ENCODE measurements around the gene PCDHGA8. TPM values are rescaled to one million over a fixed set of nuclear protein-coding genes. Genes with fewer than 3 reads are reported as not detected.
"Not testable (repeated sequence)": the region's sequence is repeated elsewhere in the genome, so short reads cannot be mapped to it uniquely, and the experiment has no call there.

PCDHGA8 gene
- total and polyA plus RNA-seq, 2 donors (not counting 1 experiment from before 2014, with no cell fraction given) = 1.1 to 4.6 TPM

- H3K9ac ChIP-seq (ENCODE audit: insufficient read depth, low read length); H3K79me2 ChIP-seq (ENCODE audit: control insufficient read depth, insufficient read depth, low read length); H3K4me1 ChIP-seq (ENCODE audit: control insufficient read depth, extremely low read depth, insufficient read depth, low read length); H3K36me3 ChIP-seq (ENCODE audit: control insufficient read depth, insufficient read depth, low read length); H3K27me3 ChIP-seq (ENCODE audit: control insufficient read depth, insufficient read depth, low read length); H4K20me1 ChIP-seq (ENCODE audit: control insufficient read depth, extremely low read depth, insufficient read depth, low read length); H2AFZ ChIP-seq (ENCODE audit: low read length); H3K9me3 ChIP-seq (ENCODE audit: control insufficient read depth, insufficient read depth, low read depth, low read length): not testable (repeated sequence)
- Histone ChIP-seq H3K4me3 (replicated peaks in 1 of 4; ENCODE audit: control extremely low read depth in 1 of 4, insufficient read depth in 1 of 4, low read depth in 3 of 4, low read length in 4 of 4) (peak within 1 kb of the TSS; percentile 22 to 56 (median 39)), H3K4me2 (ENCODE audit: extremely low read depth, insufficient read depth, low read length) (peak within 1 kb of the TSS; percentile 23), H3K27ac (ENCODE audit: insufficient read depth, low read length) (peak within 1 kb of the TSS; percentile 50)
- TF ChIP-seq CTCF (conservative IDR thresholded peaks at IDR 0.05 in 1 of 2, IDR thresholded peaks at IDR 0.05 in 1 of 2; ENCODE audit: low read depth in 1 of 2, low read length in 2 of 2) = peak; percentile 54 to 60
- DNase-seq (ENCODE audit: low read depth in 2 of 2) = peak; percentile 50 to 65
Measured at GRCh38 chr5:141397756-141398551, 5.5 kb downstream of the PCDHGA8 start, which contains the start of gene PCDHGB5. TSS of gene PCDHGB5 (plus strand) at chr5:141397947. CDS start at chr5:141398128, 181 bp downstream.

GRCh38 chr5:141398608-141399007, 6.2 kb downstream of the PCDHGA8 start:
- Histone ChIP-seq H3K36me3 (ENCODE audit: control insufficient read depth, insufficient read depth, low read length) (no peaks in the 10 kb centered on the region), H4K20me1 (ENCODE audit: control insufficient read depth, extremely low read depth, insufficient read depth, low read length) (no peaks in the 10 kb centered on the region), H2AFZ (ENCODE audit: low read length) (no peak overlapping the region), H3K4me3 (replicated peaks in 1 of 4; ENCODE audit: control extremely low read depth in 1 of 4, insufficient read depth in 1 of 4, low read depth in 3 of 4, low read length in 4 of 4) (peak overlapping the region in 2 of 4 experiments; percentile 8 to 30), H3K27me3 (ENCODE audit: control insufficient read depth, insufficient read depth, low read length) (no peaks in the 10 kb centered on the region), H3K79me2 (ENCODE audit: control insufficient read depth, insufficient read depth, low read length) (no peaks in the 10 kb centered on the region), H3K9ac (ENCODE audit: insufficient read depth, low read length) (no peak overlapping the region), H3K4me2 (ENCODE audit: extremely low read depth, insufficient read depth, low read length) (peak overlapping the region; percentile 23), H3K27ac (ENCODE audit: insufficient read depth, low read length) (no peak overlapping the region), H3K9me3 (ENCODE audit: control insufficient read depth, insufficient read depth, low read depth, low read length) (peaks cover 5% of the 10 kb centered on the region), H3K4me1 (ENCODE audit: control insufficient read depth, extremely low read depth, insufficient read depth, low read length) (no peaks in the 10 kb centered on the region)
- TF ChIP-seq EZH2 (IDR thresholded peaks at IDR 0.05; ENCODE audit: low read length, missing control alignments) (no peak), CTCF (conservative IDR thresholded peaks at IDR 0.05 in 1 of 2, IDR thresholded peaks at IDR 0.05 in 1 of 2; ENCODE audit: low read depth in 1 of 2, low read length in 2 of 2) (no peak)
- DNase-seq (ENCODE audit: low read depth in 2 of 2) = no peak

GRCh38 chr5:141399555-141400258, 7.3 kb downstream of the PCDHGA8 start:
- Histone ChIP-seq H3K9ac (ENCODE audit: insufficient read depth, low read length) (no peak overlapping the region), H3K4me3 (replicated peaks in 1 of 4; ENCODE audit: control extremely low read depth in 1 of 4, insufficient read depth in 1 of 4, low read depth in 3 of 4, low read length in 4 of 4) (peak overlapping the region in 1 of 4 experiments; percentile 27), H3K4me2 (ENCODE audit: extremely low read depth, insufficient read depth, low read length) (no peak overlapping the region), H3K9me3 (ENCODE audit: control insufficient read depth, insufficient read depth, low read depth, low read length) (peaks cover 4% of the 10 kb centered on the region), H3K4me1 (ENCODE audit: control insufficient read depth, extremely low read depth, insufficient read depth, low read length) (no peaks in the 10 kb centered on the region), H4K20me1 (ENCODE audit: control insufficient read depth, extremely low read depth, insufficient read depth, low read length) (no peaks in the 10 kb centered on the region), H2AFZ (ENCODE audit: low read length) (no peak overlapping the region), H3K79me2 (ENCODE audit: control insufficient read depth, insufficient read depth, low read length) (no peaks in the 10 kb centered on the region), H3K36me3 (ENCODE audit: control insufficient read depth, insufficient read depth, low read length) (no peaks in the 10 kb centered on the region), H3K27ac (ENCODE audit: insufficient read depth, low read length) (no peak overlapping the region), H3K27me3 (ENCODE audit: control insufficient read depth, insufficient read depth, low read length) (no peaks in the 10 kb centered on the region)
- DNase-seq (ENCODE audit: low read depth in 2 of 2) = no peak
- no peak for TF ChIP-seq CTCF (conservative IDR thresholded peaks at IDR 0.05 in 1 of 2, IDR thresholded peaks at IDR 0.05 in 1 of 2; ENCODE audit: low read depth in 1 of 2, low read length in 2 of 2)
- no peak for TF ChIP-seq EZH2 (IDR thresholded peaks at IDR 0.05; ENCODE audit: low read length, missing control alignments)
